Measurements from ENCODE around the gene COL9A3.

The COL9A3 gene

DNA sequence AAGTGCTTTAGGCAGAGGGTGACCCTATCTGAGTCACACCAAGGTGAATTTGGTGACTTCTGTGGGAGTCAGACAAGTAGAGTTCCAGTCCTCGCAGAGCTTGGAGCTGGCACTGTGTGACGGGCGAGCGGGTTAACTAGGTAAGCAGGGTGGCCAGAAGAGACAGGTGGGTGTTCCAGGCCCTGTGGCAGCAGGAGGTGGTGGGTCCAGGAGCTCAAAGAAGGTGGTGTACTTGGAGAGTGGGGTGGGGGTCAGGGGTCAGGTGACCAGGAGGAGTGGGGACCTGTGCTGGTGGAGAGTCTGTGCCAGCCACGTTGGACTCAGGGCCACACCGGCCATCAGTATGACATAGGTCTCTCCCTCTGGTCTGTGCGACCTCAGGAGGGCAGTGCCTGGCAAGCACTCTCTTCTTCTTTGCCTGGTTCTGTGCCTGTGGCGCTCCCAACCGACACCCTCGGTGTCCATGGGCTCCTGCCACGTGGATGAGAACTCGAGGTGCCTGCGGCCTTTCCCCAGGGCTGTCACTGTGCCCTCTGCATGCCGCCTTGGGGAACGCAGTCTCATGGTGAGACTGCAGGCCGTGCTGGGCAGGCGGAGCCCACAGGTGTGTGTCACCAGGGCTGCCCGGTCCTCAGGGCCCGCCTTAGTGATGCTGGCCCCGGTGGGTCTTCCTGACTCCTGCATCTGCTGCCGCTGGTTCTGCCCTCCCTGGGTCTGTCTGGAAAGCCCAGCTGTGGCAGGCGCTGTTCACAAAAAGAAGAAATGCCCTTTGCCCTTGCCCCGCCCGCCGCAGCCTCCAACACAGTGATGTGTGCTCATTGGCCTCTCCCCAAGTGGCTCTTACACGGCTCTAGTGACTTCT lies 18.9 kb upstream of the COL9A3 start:
- DNase-seq: no peak

DNA sequence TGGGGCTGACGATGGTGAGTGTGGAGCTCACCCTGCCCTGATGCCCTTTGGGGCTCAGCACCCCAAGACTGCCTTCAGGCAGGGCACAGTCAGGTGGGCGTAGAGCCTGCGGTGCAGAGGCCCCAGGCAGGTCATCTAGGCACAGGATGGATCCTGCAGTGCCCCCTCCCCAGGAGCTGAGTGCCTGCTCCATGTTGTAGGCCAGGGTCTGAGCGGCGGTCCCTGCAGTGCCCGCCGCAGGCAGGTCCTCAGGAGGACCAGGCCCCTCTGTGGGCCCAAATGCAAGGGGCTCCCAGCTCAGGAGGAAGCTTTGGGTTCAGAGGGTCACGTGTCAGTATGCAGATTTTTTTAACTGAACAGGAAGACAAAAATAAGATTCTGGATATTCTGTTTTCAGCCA lies 17.8 kb upstream of the COL9A3 start:
- DNase-seq: no peak

DNA sequence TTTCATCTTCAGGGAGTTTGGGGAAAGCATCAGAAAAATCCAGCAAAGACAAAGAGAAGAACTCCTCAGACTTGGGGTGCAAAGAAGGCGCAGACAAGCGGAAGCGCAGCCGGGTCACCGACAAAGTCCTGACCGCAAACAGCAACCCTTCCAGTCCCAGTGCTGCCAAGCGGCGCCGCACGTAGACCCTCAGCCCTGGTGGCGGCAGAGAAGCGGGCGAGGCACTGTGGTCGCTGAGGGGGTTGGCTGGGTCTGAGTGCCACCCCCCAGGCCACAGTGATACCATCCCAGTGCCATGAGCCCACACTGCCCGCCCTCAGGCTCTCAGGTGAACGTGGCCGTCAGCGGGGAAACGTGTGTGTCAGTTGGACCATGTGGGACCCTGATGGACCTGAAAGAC lies 17.4 kb upstream of the COL9A3 start:
- DNase-seq: no peak

DNA sequence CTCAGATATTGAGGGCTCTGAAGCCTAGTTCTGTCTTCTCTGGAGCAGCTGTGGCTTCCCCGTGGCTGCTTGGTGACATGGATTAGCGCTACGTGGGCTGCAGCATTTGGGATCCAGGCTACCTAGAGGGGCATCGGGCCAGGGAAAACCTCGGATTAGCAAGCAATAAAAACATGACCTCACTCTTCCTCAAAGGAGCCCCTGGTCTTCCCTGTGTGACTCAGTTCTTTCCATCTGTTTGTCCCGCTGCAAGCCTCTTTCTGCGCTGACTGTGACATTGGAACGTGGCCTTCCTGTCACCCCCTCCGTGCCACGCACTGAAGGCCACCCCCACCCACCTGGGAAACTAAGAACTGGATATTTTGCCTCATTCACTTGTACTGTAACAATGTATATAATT lies 17.0 kb upstream of the COL9A3 start:
- DNase-seq: no peak

DNA sequence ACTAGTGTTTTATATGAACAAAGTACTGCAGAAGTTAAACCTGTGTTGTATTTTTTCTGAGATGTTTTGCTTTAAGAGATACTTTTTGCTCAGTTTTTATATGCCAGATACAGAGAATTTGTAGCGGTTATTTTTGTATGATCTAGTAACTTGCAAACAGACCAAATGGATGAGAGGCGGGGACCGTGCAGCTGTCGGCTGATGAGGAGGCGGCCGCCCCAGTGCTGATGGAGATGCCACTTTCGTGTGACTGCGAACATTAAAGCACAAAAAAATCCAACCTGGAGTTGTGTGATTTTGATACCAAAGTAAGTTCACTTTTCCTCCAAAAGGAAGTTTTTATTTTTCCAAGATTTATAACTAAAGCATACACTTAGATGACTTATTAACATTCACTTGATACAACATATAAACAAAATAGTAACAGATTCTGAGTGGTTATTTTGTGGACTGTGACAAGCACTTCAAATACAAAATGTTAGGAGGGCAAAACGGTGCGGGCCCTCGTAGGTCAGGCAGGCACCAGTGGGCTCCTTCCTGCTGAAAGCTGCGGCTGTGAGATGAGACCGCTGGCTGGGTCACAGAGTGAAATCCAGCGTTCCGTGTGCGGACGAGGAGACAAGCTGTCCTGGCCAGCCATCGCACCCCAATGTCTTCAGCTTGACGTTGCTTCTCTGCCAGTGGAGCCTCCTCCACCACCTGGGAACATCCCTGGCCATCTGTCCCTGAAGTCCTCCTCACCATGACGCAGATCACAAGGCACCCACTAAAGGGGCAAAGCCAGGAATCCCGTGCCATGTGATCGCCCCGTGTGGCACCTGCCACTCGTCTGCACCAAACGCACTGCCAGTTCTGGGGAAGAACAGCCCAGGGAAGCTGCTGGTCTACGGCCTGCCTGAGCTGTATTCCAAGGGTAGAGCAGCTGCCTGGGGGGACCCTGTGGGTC lies 16.3 kb upstream of the COL9A3 start:
- DNase-seq: no peak

DNA sequence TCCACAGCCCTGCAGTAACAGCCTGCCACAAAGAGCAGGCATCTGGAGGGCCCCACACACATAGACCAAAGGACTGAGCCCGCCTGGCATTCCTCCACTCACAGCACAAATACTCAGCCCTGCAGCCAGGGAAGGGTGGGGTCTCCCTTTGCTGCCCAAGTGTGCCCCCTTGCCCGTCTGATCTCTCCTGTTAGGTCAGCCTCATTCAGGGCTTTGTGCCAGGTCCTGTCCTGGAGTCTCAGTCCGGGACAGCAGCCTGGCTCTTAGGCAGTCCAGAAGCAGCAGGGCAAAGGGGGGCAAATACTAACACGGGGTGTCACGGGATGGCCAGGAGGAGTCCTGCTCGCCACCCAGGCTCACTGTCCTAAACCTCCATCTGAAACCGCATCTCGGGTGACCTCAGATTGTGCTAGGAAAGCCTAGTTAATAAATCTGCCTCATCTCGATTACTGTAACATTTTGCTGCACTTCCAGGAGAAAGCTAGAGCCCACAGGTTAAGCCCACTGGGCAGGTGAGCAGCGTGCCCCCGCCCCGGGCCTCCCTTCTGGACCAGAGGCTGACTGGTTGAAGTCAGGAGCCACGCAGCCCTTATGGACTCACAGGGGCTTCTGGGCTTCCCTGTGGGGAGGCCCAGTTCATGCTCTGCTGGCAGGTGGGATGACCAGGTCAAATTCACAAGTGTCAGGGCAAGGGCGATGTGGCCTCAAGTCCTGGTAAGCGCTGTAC lies 15.4 kb upstream of the COL9A3 start:
- no peak for DNase-seq

DNA sequence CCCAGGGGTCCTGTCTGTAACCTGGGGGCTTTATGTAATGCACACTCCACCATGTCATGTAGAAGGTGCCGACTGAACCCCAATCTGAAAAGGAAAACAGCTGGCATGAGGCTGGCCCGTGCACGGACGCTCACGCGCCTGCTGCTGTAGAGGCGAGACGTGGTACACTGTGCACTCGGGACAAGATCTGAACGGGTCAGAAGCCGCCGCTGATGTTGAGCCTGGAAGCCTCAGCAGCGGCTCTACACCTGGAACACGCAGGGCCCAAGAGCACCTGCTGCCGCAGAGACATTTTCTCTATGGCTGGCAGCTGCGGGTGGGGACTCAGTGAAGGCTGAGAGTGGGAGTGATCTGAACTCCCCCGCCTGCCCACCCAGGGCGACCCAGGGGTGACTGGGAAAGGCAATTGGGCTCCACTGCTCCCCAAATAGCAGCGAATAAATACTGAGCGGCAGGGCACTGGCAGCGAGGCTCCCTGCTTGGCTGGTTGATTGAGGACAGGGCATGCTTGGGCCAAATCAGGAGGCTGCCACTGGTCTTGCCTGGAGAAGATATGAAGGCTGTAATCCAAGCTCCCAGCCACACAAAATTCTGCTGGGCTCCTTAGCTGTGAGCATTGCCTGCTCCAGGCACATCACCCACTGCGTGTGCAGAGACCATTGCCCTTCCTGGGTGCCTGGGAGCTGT lies 14.7 kb upstream of the COL9A3 start:
- DNase-seq: no peak

DNA sequence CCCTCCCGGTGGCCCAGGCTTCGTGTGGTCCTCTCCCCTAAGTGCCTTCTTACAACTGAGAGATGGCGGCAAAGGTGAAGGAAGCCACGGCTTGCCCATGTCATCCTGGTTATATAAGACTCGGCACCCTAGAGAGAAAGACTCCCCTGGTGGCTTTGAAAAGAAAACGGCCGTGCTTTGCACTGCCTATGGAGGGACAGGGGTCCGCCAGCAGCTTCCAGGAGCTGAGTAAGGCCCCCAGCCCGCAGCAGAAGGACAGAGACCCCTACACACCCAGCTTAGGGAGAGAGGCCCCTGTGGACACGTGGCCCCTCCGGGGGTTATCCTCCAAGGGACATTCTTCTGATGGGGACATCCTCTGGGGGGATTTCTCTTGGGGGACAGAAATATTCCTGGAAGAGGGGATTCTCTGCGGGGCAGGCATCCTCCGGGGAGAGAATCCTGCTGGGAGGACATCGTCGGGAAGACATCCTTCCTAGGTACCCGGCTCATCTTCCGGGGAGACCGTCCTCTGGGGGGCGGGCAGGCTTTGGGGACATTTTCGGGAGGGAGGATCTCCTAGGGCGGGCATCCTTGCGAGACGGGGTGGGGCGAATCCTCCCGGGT lies 12.7 kb upstream of the COL9A3 start:
- peak; percentile 45 for DNase-seq

DNA sequence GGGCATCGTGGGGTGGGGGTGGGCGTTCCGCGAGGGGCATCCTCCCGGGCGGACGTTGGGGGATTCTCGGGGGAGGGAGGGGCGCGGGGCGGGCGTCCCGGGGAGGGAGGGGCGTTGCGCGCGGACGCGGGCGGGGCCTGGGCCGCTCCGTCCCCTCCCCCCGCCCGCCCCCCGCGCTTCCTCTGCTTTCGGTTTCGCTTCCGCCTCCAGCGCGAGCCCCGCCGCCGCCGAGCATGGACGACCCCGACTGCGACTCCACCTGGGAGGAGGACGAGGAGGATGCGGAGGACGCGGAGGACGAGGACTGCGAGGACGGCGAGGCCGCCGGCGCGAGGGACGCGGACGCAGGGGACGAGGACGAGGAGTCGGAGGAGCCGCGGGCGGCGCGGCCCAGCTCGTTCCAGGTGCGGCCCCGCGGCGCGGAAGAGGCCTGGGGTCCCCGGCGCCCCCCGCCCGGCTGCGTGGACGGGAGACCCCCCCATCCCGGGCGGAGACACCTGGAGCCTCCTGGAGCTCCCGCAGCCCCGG lies 12.2 kb upstream of the COL9A3 start, which contains the start of gene OGFR:
TSS of gene OGFR (plus strand) at position 209 of the 528 bp plus-strand sequence. CDS start at position 234, 25 bp downstream.
- DNase-seq: peak; percentile 77

DNA sequence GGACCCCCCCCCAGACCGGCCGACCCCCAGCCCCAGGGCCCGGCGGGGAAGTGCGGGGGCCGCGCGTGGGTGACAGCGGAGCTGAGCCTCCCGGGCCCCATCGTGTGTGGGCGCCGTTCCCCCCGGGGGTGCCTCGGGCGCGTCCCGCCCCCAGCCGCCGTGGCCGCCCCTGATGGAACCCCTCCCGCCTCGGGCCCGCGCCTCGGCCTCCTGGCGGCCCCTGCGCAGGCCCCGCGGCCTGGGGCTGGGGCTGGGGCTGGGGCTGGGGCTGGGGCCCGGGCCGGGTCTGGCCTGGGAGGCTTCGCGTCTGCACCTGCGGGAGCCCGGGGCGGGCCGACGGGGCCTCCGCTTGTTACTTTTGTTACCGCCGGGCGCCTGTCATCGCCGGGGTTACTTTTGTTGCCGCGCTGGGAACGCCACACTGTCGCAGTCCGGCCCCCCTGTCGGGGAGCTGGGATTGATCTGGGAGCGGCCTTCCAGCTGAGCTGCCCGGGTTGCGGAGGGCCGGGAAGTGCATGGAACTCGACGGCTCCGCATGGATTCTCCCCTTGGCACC lies 11.6 kb upstream of the COL9A3 start:
- no peak for DNase-seq

DNA sequence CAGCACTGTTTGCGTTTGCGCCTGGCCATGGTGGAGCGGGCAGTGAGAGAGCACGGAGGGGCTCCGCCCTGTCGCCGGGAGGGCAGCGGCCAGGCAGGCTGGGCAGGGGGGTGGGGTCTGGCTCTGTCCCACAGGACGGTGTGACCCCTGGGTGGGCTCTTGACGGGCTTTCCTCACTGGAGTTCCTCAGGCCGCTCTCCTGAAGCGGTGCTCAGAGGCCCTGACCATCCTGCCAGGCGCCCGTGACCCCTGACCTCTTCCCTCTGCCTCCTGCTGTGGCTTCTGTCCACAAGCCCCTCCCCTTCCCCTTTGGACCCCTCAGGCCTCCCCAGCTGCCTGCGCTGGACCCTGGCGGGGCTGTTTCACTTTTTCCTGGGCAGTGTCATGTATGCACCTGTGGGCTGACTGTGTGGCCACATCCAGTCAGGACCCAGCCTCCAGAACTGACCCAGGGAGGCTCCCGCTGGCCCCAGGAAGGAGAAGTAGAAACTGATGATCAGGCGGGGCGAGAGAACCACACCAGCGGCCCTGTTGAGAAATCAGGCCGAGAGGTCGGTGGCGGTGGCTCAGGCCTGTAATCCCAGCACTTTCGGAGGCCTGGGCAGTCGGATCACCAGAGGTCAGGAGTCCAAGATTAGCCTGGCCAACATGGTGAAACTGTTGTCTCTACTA lies 11.0 kb upstream of the COL9A3 start:
- DNase-seq: peak; percentile 21

DNA sequence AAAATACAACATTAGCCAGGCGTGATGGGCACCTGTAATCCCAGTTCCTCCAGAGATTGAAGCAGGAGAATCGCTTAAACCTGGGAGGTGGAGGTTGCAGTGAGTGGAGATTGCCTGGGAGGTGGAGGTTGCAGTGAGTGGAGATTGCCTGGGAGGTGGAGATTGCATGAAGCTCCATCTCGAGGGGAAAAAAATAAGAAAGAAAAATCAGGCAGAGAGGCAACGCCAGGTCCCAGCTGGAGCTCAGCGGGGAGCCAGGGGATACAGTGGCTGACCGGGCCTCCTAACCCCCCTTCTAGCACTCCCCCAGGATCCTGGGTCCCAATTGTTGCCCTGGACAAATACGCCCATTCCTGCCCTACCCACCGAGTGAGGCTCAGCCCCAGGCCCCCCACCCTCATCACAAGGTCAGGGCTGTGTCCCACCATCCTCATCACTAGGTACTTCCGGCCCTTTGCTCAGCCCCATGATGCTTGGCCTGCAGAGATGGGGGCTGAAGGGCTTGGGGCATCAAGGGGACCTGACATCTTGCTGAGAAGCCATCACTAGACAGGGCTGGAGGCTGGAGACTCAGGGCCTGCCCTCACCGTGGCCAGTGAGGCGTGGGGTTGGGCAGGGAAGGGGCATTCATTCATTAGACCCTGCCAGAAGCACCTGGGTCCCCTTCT lies 10.3 kb upstream of the COL9A3 start:
- no peak for DNase-seq

DNA sequence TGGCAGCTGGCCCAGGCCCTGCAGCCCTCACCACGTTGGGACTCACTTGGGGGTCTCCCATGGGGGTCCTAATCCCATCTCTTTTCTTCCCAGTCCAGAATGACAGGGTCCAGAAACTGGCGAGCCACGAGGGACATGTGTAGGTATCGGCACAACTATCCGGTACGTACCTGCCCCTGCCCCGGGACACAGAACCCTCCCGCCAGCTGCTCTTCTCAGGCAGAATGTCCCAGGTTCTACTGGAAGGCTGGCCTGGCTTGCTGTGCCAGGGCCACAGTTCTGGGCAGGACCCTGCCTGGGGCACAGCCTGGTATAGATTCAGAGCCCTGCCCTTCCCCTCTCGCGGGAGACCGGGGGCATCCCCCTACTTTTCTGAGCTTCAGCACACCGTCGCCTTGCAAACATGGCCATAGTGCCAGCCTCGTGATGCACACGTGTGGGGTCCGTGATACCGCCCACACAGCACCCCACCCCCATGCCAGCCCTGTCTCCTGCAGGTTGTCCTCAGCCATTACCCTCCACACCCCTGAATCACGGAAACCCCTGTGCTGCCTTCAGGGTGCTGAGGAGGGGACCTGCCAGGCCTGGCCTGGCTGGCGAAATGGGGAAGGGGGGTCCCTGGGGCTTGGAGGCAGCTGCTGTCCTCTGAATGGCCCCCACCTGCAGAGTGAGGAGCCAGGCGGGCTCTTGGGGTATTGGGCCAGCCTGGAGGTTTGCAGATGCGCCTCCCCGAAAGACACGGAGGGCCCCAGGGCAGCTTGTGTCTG lies 9.2 kb upstream of the COL9A3 start:
- DNase-seq: no peak

DNA sequence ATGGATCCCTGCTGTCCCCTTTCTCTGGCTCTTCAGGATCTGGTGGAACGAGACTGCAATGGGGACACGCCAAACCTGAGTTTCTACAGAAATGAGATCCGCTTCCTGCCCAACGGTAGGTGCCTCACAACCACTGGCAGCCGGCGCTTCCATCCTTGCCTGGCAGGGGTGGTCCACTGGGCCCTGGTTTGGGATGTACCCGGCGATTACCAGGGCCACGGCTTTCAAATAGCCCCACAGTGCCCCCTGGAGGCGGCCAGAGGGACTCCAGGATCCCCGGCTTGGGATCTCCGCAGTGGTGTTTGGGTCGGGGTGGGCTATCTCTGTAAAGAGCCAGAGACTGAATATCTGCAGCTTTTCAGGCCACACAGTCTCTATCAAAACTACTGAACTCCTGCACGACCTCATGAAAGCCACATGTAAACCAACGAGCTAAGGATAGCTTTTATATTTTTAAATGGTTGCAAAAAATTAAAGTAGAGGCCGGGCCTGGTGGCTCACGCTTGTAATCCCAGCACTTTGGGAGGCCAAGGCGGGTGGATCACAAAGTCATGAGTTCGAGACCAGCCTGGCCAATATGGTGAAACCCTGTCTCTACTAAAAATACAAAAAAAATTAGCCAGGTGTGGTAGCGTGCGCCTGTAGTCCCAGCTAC lies 8.5 kb upstream of the COL9A3 start:
- DNase-seq: peak; percentile 72

DNA sequence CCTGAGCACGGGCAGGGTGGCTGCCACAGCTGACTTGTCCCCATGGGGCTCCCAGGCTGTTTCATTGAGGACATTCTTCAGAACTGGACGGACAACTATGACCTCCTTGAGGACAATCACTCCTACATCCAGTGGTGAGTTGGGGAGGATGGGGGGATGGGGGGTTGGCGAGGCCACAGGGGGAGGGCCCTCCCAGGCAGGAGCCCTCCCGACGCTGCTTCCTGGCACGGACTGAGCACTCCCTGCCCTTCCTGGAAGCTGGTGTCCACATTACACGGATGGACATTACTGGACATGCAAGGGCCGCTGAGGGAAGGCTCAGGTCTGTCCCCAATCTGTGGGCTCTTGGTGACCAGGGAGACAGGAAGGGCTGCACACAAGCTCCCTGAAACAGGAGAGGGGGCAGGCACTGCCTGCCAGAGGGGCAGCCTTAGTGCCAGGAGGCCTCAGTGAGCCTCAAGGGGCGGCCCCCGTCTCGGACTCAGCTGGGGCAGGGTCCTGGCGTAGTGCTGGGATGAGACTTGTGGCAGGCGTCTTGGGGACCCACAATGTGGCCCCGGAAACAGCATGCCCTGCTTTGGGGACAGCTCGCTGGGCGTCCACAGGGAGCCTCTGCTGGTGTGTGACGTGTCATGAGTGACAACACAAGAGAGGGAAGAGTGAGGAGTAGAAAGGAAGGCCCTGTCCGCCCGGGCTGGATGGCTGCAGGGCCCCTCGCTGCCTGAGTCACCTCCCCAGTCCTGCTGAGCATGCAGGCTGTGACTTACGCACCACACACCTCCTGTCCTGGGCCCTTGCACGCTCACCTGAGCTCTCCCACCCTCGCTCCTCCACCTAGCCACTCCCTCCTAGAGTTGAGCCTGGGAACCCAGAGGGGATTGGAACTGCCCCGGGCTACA lies 7.1 kb upstream of the COL9A3 start:
- DNase-seq: no peak

DNA sequence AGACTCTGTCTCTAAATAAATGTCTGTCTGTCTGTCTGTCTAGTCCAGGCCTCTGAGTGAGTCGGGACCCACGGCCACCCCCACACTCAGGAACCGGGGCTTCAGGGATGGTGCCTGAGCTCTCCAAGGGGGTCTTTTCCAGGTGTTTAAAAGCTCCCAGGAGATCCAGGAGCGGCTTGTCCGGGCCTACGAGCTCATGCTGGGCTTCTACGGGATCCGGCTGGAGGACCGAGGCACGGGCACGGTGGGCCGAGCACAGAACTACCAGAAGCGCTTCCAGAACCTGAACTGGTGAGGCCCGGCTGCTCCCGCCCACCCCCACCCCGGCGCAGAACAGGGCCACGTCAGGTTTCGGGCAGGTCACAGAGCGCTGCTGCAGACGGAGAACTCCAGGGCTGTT lies 5.5 kb upstream of the COL9A3 start:
- DNase-seq: no peak

DNA sequence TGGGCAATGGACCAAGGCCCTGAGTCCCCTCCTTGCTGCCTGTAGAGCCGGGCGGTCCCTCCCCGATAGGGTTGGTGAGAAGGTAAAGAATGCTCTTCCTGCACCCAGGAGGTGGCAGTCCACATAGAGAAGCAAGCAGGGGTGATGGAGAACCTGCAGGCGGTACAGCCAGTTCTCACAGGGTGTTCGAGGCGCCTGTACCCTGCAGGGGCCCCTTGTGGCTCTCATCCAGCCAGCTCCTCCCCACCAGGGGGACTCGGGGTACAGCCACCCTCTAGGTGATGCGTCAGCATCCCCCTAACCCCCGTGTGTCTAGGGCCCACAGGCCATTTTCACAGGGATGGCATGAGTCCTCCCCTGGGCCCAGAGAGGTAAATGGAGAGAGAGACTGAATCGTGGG lies 5.1 kb upstream of the COL9A3 start:
- no peak for DNase-seq

Measured in OCI-M1 (cell line).